GM21825 (cell line): ENCODE measurements around the gene ITCH.

ENCODE experiments used
- ATAC-seq: cut with Tn5 transposase; IDR thresholded peaks from one replicate; pipeline ENCODE4 v1.9.1; 2021; ENCODE audit warnings: mild to moderate bottlenecking, moderate library complexity; ENCODE audit not compliant: unreplicated experiment

Gene ITCH

DNA sequence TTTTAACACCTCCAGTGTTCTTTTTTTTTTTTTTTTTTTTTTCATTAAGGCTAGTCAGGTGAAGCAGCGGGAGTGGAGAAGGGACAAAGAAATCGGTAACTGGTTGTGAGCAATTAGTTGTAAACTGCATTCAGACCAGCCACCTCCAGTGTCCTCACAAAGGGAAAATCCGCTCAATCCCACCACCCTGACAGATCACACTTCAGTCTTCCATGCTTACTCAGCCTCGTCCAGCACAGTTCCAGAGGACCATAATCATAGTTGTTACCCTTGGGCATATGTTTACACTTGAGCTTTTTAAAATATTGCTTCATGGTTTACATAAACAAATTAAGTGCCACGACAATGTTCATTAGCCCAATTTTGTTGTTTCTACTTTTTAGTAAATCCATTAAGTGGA, 163.4 kb downstream of the ITCH start:
- no peak for ATAC-seq

DNA sequence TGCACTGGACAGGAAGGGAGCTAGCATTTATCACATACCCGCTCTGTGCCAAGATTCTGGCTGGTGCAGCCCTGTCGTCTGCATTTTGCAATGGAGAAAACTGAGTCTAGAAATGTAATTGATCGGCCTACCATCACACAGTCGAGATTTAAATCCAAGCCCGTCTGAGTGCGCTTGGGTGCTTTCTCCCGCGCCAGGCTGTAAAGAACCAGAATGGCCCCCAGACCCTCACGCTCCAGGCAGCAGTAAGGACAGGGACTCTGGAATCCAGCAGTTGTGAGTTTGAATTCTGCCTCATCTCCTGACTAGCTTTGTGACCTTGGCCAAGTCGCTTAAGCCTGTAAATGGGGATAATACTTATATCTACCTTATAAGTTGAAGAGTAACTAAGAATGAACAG, 163.9 kb downstream of the ITCH start:
- no peak for ATAC-seq

DNA sequence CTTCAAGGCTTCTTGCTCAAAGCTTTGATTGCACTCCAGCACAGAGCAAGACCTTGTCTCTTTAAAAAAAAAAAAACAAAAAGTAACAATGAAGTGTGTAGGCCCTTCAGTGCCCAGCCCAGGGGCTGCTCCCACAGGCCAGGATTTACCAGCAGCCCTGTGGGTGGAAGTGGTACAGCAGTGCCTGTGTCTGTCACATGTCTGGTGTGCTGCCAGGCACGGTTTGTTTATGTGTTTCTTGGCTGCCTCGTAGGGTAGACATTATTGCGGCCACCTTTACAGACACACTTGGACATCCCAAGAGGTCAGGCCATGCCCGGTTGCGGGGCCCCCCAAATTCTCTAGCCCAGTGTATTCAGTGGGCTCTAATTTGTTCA, 165.8 kb downstream of the ITCH start:
- no peak for ATAC-seq

- ATAC-seq: no peak
These were observed 166.7 kb downstream of the ITCH start for GRCh38 chr20:34529742-34530141.

GRCh38 chr20:34530342-34530741, 167.3 kb downstream of the ITCH start:
- ATAC-seq: no peak

- ATAC-seq: no peak
These were observed 168.7 kb downstream of the ITCH start for GRCh38 chr20:34531608-34532265.

- ATAC-seq: no peak
These were observed 169.2 kb downstream of the ITCH start for GRCh38 chr20:34532320-34532719.

- no peak for ATAC-seq
These were observed 169.7 kb downstream of the ITCH start for GRCh38 chr20:34532756-34533155.

GRCh38 chr20:34534391-34535165, 171.5 kb downstream of the ITCH start:
- ATAC-seq: no peak

DNA sequence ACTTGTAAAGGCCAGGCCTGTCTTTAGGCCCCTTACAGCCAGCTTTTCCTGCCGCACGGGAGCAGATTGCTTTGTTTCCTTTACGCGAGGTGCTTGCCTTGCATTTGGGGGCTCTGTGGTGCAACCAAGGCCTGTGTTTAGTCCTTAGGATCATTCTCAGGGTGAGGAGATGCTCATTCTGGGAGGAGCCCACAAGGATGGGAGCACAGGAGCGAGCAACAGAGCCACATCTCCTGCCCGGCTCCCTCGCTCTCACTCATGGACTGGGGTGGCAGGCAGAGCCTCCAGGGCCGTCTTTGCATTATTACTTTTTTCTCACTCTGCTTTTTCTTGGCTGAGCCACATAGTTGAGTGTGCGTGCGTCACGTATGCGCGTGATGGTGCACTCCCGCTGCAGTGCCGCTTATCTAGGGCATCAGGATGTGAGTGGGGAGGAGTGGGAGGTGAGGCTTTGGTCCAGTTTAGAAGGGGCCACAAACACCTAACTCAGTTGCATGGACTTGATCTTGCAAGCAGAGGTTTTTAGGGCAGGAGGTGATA, 172.3 kb downstream of the ITCH start:
- ATAC-seq: no peak

DNA sequence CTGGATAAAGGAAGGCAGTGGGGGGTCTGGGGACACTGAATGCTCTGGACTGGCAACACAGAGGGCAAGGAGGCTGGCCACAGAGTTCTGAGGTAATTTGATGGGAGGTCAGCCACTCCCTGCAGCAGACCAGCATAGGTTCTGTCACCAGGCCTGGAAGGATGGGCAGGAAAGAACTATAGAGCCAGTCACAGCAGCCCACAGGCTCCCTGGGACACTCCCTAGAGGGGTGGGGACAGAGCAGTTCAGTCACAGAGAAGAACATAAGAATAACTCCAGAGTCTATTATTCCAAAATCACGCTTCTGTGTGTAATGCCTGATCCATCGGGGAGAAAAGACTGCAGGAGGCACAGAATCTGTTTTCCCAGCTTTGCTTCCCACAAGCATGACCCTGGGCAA, 172.8 kb downstream of the ITCH start:
- no peak for ATAC-seq

DNA sequence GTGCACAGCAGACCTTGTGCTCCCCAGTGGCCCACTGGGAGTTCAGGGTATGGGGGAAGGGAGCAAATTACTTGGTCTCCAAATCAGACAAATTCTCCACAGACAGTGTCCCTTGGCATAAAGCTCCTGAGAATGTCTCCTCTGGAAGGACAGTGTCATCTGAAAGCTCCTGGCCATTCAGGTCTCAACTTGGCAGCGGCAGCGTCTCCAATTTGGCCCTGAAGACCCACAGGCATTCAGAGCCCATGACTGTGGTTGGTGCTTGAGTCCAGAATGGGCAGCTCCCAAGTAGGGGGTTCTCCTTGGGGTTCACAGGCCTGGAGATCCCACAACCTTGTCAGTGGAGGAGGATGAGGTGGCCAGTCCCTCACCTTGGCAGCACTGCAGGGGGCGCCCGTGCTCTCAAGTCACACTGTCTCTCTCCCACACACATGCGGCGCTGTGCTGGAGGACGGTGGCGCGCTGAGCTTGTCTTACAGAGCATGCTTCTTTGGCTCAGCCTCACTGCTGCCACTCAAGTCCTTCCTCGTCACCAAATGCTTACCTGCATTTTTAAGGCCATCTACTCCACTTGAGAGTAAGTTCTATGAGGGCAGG, 173.8 kb downstream of the ITCH start:
- ATAC-seq: no peak

GRCh38 chr20:34537651-34538050, 174.6 kb downstream of the ITCH start:
- ATAC-seq: no peak

DNA sequence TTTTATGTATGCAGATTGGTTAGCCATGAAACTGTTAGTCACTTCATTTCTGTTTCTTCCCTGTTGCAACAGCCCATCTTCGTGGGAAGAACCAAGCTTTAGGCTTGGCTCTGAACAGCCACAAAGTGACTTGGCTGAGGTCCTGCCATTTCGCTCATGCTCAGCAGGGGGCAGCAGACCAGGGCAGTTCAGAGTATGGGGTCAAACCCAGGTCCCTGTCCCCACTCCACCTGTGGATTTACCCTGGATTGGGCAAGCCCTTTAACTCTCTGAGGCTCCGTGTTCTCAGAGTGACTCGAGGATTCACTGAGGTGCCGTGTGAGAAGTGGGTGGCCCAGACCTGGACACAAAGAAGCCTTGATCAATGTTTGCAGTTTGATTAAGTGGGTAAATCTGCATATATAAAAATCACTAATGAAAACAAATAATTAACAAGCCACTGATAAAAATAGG, 175.6 kb downstream of the ITCH start:
- ATAC-seq: no peak

GRCh38 chr20:34539756-34540155, 176.7 kb downstream of the ITCH start:
- ATAC-seq: no peak

DNA sequence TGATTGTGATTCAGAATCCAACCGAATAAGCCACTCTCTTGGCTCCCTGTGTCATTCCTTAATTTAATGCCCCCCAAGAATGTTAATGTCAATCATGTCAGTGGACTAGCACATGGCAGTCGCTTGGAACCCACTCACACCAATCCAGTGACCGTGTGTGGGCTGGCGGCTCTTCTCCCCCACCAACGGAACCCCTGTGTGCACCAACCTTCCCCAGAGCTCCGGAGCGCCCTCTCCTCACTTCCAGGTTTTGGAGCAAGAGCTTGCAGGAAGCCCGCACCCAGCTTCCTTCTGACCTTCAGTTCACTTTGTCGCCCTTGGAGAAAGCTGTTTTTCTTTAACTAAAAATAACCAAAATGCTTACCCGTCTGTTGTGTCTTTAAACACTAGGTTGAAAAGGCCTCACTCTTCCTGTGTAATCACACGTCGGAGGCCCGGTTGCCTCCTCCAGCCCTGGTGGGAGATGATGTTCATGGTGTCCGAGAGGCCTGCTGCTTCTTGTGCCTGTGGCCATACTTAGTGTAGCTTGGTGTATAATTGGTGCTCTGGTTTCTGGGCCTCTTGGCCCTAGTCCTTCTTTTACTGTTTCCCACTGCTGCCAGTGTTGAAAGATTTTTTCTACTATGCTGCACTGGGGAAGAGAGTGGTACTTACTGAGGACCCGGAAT, 177.7 kb downstream of the ITCH start:
- no peak for ATAC-seq

- ATAC-seq: no peak
These were observed 178.3 kb downstream of the ITCH start for GRCh38 chr20:34541264-34541901.

DNA sequence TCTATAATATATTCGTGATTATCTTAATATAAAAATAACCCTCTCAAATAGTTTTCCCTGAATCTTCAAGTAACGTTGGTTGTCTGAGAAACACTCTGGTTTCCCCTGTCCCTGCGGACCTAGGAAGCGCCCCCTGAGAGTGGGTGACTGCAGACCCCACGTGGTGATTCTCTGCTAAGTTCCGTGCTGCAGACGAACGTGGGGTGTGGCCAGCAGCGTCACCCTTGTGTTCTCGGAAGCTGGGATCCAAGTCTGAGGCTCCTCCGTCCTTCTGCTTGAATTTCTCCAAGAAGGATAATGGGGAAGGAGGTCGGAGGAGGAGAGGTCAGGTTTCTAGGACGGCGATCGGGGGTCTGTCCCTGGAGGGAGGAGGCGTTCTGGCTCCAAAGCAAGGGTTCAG, 178.8 kb downstream of the ITCH start:
- ATAC-seq: no peak

DNA sequence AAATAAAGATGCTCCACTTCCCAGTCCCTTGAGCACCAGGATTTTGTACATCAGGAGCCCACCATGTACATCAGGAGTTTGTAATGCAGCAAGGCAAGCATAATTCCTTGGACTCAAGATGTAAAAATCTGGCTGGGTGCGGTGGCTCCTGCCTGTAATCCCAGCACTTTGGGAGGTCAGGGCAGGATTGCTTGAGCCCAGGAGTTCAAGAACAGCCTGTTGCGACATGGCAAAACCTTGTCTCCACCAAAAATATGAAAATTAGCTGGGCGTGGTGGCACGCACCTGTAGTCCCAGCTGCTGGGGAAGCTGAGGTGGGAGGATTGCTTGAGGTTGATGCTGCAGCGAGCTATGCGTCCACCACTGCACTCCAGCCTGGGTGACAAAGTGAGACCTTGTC, 179.4 kb downstream of the ITCH start:
- ATAC-seq: no peak

GRCh38 chr20:34543463-34544056, 180.5 kb downstream of the ITCH start:
- ATAC-seq: no peak
